HG03025 (cell line): Measurements from ENCODE around the gene SDR42E2.
"Not testable (repeated sequence)": the region's sequence is repeated elsewhere in the genome, so short reads cannot be mapped to it uniquely, and the experiment has no call there.

Source experiments
- ATAC-seq: cut with Tn5 transposase; IDR thresholded peaks from one replicate; pipeline ENCODE4 v1.9.1; 2021; ENCODE audit warnings: mild to moderate bottlenecking, moderate library complexity; ENCODE audit not compliant: unreplicated experiment, low FRiP score

SDR42E2 gene

GRCh38 chr16:22207715-22208360, 45.5 kb downstream of the SDR42E2 start:
- no peak for ATAC-seq

- ATAC-seq: no peak
Observed at GRCh38 chr16:22210285-22210684, 48.0 kb downstream of the SDR42E2 start.

GRCh38 chr16:22210854-22211253, 48.5 kb downstream of the SDR42E2 start:
- ATAC-seq: no peak

- ATAC-seq: no peak
Observed at GRCh38 chr16:22213236-22213635, 50.9 kb downstream of the SDR42E2 start.

GRCh38 chr16:22213801-22214200, 51.5 kb downstream of the SDR42E2 start:
- no peak for ATAC-seq

GRCh38 chr16:22214402-22214801, 52.1 kb downstream of the SDR42E2 start:
- no peak for ATAC-seq

GRCh38 chr16:22214889-22215288, 52.6 kb downstream of the SDR42E2 start:
- ATAC-seq: no peak

- ATAC-seq: no peak
Observed at GRCh38 chr16:22216191-22216831, 54.0 kb downstream of the SDR42E2 start.

GRCh38 chr16:22216832-22217225, 54.5 kb downstream of the SDR42E2 start:
- ATAC-seq: not testable (repeated sequence)

- no peak for ATAC-seq
Observed at GRCh38 chr16:22217890-22218730, 55.8 kb downstream of the SDR42E2 start.

GRCh38 chr16:22219389-22220068, 57.2 kb downstream of the SDR42E2 start:
- no peak for ATAC-seq

- ATAC-seq: no peak
Observed at GRCh38 chr16:22220069-22220440, 57.7 kb downstream of the SDR42E2 start.

- ATAC-seq: no peak
Observed at GRCh38 chr16:22220714-22221113, 58.4 kb downstream of the SDR42E2 start.

GRCh38 chr16:22222006-22222405, 59.7 kb downstream of the SDR42E2 start:
- no peak for ATAC-seq

GRCh38 chr16:22222998-22223397, 60.7 kb downstream of the SDR42E2 start:
- ATAC-seq: no peak

- ATAC-seq: no peak
Observed at GRCh38 chr16:22225060-22225459, 62.8 kb downstream of the SDR42E2 start.

- ATAC-seq: no peak
Observed at GRCh38 chr16:22229889-22230288, 67.6 kb downstream of the SDR42E2 start.

GRCh38 chr16:22232277-22233036, 70.2 kb downstream of the SDR42E2 start:
- no peak for ATAC-seq

GRCh38 chr16:22233037-22233372, 70.7 kb downstream of the SDR42E2 start:
- ATAC-seq: no peak
